Keratinocyte (primary cell): Measurements from ENCODE around the gene SPRY1. TPM values are rescaled to one million over a fixed set of nuclear protein-coding genes. Genes with fewer than 3 reads are reported as not detected.

Experiments
- DNase-seq: peaks from one replicate; pipeline ENCODE4 v3.0.0-alpha.2; 2011; ENCODE audit warnings: low read depth, missing footprints, low spot score
- FAIRE-seq: peaks from 2 replicates; lab custom pipeline; 2011; peaks lifted over from hg19 to GRCh38; lab: Jason Lieb, UNC
- H2AFZ ChIP-seq: 2 replicates; pipeline ENCODE4 v1.6.0; 2012; ENCODE audit warnings: low read length, control low read depth, inconsistent platforms; ENCODE audit not compliant: control insufficient read depth
- H3K27ac ChIP-seq: 2 replicates; pipeline ENCODE4 v1.5.1; 2011; ENCODE audit warnings: low read length; ENCODE audit not compliant: control insufficient read depth, insufficient read depth
- H3K27me3 ChIP-seq: 3 replicates; pipeline ENCODE4 v1.6.0; 2011; ENCODE audit warnings: low read length; ENCODE audit not compliant: control insufficient read depth, insufficient read depth; ENCODE audit errors: extremely low read depth
- H3K36me3 ChIP-seq, 2 experiments: 2 replicates in 1 of 2; 3 replicates in 1 of 2; pipeline ENCODE4 v1.5.1; 2011; ENCODE audit warnings: low read length in 2 of 2, mild to moderate bottlenecking in 1 of 2; ENCODE audit not compliant: control insufficient read depth in 2 of 2, insufficient read depth in 2 of 2; ENCODE audit errors: extremely low read depth in 1 of 2
- H3K4me1 ChIP-seq: 3 replicates; pipeline ENCODE4 v1.5.1; 2011; ENCODE audit warnings: low read length; ENCODE audit not compliant: control insufficient read depth, insufficient read depth; ENCODE audit errors: extremely low read depth
- H3K4me2 ChIP-seq: 3 replicates; pipeline ENCODE4 v1.6.0; 2011; ENCODE audit warnings: low read depth, low read length; ENCODE audit not compliant: control insufficient read depth, insufficient read depth; ENCODE audit errors: extremely low read depth
- H3K4me3 ChIP-seq, 3 experiments: fragments of 200-600 bp in 1 of 3; sonication (generic) in 1 of 3; 2 replicates in 2 of 3; 3 replicates in 1 of 3; pipeline ENCODE4 v1.5.1; 2011 to 2016; ENCODE audit warnings: low read length in 3 of 3, mild to moderate bottlenecking in 3 of 3, control low read depth in 2 of 3, inconsistent platforms in 1 of 3, low read depth in 1 of 3, mixed read lengths in 1 of 3, mixed run types in 1 of 3, moderate library complexity in 1 of 3; ENCODE audit not compliant: control insufficient read depth in 2 of 3, insufficient read depth in 2 of 3; ENCODE audit errors: extremely low read depth in 1 of 3
- H3K79me2 ChIP-seq: 2 replicates; pipeline ENCODE4 v1.6.0; 2012; ENCODE audit warnings: low read length; ENCODE audit not compliant: control insufficient read depth, insufficient read depth
- H3K9ac ChIP-seq: 3 replicates; pipeline ENCODE4 v1.6.0; 2011; ENCODE audit warnings: low read length; ENCODE audit not compliant: control insufficient read depth, insufficient read depth; ENCODE audit errors: extremely low read depth
- H3K9me1 ChIP-seq: 3 replicates; pipeline ENCODE4 v1.6.0; 2011; ENCODE audit warnings: low read length; ENCODE audit not compliant: control insufficient read depth, insufficient read depth; ENCODE audit errors: extremely low read depth
- H3K9me3 ChIP-seq: 2 replicates; pipeline ENCODE4 v1.5.1; 2012; ENCODE audit warnings: low read depth, low read length; ENCODE audit not compliant: control insufficient read depth
- H4K20me1 ChIP-seq: 3 replicates; pipeline ENCODE4 v1.6.0; 2011; ENCODE audit warnings: low read length; ENCODE audit not compliant: control insufficient read depth, insufficient read depth; ENCODE audit errors: extremely low read depth
- EZH2 ChIP-seq: IDR thresholded peaks from one replicate; pipeline ENCODE4 v1.6.1; 2012; ENCODE audit warnings: inconsistent platforms, mild to moderate bottlenecking, low read length, moderate library complexity
- dilution Hi-C: fragments of 300-500 bp; cut with MboI; formaldehyde crosslinking; loops from one replicate; pipeline ENCODE4 v1.7.0; 2020; ENCODE audit warnings: low sequenced_read_pairs; ENCODE audit not compliant: extremely low pct_ligation_motif_present
- polyA plus RNA-seq, 5 experiments: library from polyadenylated mRNA; depleted of rRNA in 3 of 5; stranded (reverse) in 3 of 5; stranded (forward) in 1 of 5; unstranded in 1 of 5; fragments of >200 nt; gene quantifications; 1 replicate in 1 of 5; 2 replicates in 3 of 5; 3 replicates in 1 of 5; pipeline versions ENCODE4 v1.2.1 to v1.2.3, GENCODE V29; 2011 to 2012; ENCODE audit warnings: missing spikeins in 2 of 5, low read depth in 1 of 5, low replicate concordance in 1 of 5
- TF ChIP-seq, protein P1 (sequence below), 3 experiments: IDR thresholded peaks in 1 of 3; conservative IDR thresholded peaks in 1 of 3; optimal IDR thresholded peaks in 1 of 3; 2 replicates in 2 of 3; 3 replicates in 1 of 3; pipeline versions ENCODE3 to v1.5.1; 2011; ENCODE audit warnings: low read length in 3 of 3, mild to moderate bottlenecking in 3 of 3, moderate library complexity in 2 of 3, control low read depth in 1 of 3, inconsistent platforms in 1 of 3; ENCODE audit not compliant: insufficient read depth in 2 of 3; ENCODE audit errors: extremely low read depth in 1 of 3

The SPRY1 gene
- polyA plus RNA-seq, 1 donor (not counting 4 experiments of a cell fraction or from before 2014, with no cell fraction given), result 3.6 TPM

DNA sequence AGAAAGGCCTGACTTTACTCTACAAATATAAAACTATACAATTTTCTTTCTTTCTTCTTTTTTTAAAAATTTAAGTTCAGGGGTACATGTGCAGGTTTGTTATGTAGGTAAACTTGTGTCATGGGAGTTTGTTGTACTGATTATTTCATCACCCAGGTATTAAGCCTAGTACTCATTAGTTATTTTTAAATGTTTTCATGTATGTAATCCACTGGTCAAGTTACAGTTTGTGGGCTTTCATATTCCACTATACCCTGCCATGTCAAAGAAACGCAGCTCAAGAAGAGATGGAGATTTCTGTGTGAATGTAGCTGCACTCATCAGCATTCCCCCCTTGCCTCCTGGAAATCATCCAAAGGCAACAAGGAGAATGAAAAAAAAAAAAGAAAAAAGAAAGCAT is 31.2 kb upstream of the SPRY1 start:
- Histone ChIP-seq H4K20me1 (no peaks in the 10 kb centered on the region), H3K4me1 (peaks cover 5% of the 10 kb centered on the region), H3K9me3 (no peaks in the 10 kb centered on the region), H2AFZ (no peak overlapping the region), H3K27ac (no peak overlapping the region), H3K9me1 (no peaks in the 10 kb centered on the region), H3K4me2 (no peak overlapping the region), H3K9ac (no peak overlapping the region), H3K4me3 (no peak overlapping the region), H3K36me3 (no peaks in the 10 kb centered on the region), H3K79me2 (no peaks in the 10 kb centered on the region), H3K27me3 (no peaks in the 10 kb centered on the region)
- no peak for DNase-seq
- peak; percentile 13 for FAIRE-seq
- dilution Hi-C loops, result no loop called here
- no peak for TF ChIP-seq EZH2
- TF ChIP-seq, protein P1, sequence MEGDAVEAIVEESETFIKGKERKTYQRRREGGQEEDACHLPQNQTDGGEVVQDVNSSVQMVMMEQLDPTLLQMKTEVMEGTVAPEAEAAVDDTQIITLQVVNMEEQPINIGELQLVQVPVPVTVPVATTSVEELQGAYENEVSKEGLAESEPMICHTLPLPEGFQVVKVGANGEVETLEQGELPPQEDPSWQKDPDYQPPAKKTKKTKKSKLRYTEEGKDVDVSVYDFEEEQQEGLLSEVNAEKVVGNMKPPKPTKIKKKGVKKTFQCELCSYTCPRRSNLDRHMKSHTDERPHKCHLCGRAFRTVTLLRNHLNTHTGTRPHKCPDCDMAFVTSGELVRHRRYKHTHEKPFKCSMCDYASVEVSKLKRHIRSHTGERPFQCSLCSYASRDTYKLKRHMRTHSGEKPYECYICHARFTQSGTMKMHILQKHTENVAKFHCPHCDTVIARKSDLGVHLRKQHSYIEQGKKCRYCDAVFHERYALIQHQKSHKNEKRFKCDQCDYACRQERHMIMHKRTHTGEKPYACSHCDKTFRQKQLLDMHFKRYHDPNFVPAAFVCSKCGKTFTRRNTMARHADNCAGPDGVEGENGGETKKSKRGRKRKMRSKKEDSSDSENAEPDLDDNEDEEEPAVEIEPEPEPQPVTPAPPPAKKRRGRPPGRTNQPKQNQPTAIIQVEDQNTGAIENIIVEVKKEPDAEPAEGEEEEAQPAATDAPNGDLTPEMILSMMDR (optimal IDR thresholded peaks at IDR 0.05 in 1 of 3, IDR thresholded peaks at IDR 0.05 in 1 of 3, conservative IDR thresholded peaks at IDR 0.05 in 1 of 3; ENCODE audit: extremely low read depth in 1 of 3, insufficient read depth in 2 of 3, low read length in 3 of 3), result no peak

DNA sequence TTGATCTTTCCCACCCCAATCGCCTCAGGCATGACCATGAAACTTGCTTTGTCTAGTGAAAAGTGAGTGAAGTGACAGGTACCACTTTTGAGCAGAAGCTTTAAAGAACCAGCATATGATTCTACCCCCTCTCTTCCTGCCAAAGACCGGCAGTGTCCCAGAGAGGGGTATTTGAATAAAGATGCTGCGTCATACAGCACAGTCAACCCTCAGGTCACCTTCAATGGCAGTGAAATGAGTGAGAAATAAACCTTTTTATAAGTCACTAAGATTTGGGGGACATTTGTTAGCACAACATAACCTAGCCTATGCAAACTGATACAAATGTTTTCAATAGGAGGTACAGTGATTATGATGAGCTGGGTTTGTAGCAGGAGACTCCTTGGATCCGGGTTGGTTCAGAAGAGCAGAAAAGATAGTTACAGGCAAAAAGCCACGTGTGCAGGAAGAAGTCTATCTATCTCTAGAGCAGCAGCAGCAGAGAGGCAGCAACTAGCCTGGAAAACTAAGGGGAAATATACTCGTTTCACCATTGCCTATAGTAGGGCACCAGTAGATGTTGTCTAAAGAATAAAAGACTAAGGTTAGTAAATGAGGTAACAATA is 30.3 kb upstream of the SPRY1 start:
- H3K4me1 ChIP-seq, result peaks cover 4% of the 10 kb centered on the region
- H3K9ac ChIP-seq, result no peak overlapping the region
- H4K20me1 ChIP-seq, result no peaks in the 10 kb centered on the region
- H3K79me2 ChIP-seq, result no peaks in the 10 kb centered on the region
- no peaks in the 10 kb centered on the region for H3K36me3 ChIP-seq
- dilution Hi-C loops, result no loop called here
- H3K27me3 ChIP-seq, result no peaks in the 10 kb centered on the region
- no peak overlapping the region for H2AFZ ChIP-seq
- no peak overlapping the region for H3K4me3 ChIP-seq
- FAIRE-seq (no peak), DNase-seq (no peak)
- no peaks in the 10 kb centered on the region for H3K9me1 ChIP-seq
- H3K4me2 ChIP-seq, result no peak overlapping the region
- no peak overlapping the region for H3K27ac ChIP-seq
- no peaks in the 10 kb centered on the region for H3K9me3 ChIP-seq
- TF ChIP-seq, protein P1 (optimal IDR thresholded peaks at IDR 0.05 in 1 of 3, IDR thresholded peaks at IDR 0.05 in 1 of 3, conservative IDR thresholded peaks at IDR 0.05 in 1 of 3; ENCODE audit: extremely low read depth in 1 of 3, insufficient read depth in 2 of 3, low read length in 3 of 3), result no peak
- no peak for TF ChIP-seq EZH2
